ENCODE data around the gene TIMP2.

GRCh38 chr17:78934681-78935418, 9.7 kb upstream of the TIMP2 start:
- TF ChIP-seq CTCF (IDR thresholded peaks at IDR 0.05) (no peak), TCF7L2 (IDR thresholded peaks at IDR 0.05; ENCODE audit: low read depth, low read length) (no peak), POLR2AphosphoS5 (IDR thresholded peaks at IDR 0.05; ENCODE audit: low read depth, low read length) (no peak)
